Stimulated activated CD8-positive, alpha-beta memory T cell treated with anti-CD3 and anti-CD28 coated beads, Interleukin-7, amount 100 ng/mL, for 1 hour (primary cell): ENCODE results near the gene HELZ2.
"Not testable (repeated sequence)": the region's sequence is repeated elsewhere in the genome, so short reads cannot be mapped to it uniquely, and the experiment has no call there.

Experiments
- DNase-seq, 2 donors: peaks; one replicate each; pipeline ENCODE4 v3.0.0-alpha.2; 2020; ENCODE audit warnings: low read depth in 2 of 2

Gene HELZ2

DNA sequence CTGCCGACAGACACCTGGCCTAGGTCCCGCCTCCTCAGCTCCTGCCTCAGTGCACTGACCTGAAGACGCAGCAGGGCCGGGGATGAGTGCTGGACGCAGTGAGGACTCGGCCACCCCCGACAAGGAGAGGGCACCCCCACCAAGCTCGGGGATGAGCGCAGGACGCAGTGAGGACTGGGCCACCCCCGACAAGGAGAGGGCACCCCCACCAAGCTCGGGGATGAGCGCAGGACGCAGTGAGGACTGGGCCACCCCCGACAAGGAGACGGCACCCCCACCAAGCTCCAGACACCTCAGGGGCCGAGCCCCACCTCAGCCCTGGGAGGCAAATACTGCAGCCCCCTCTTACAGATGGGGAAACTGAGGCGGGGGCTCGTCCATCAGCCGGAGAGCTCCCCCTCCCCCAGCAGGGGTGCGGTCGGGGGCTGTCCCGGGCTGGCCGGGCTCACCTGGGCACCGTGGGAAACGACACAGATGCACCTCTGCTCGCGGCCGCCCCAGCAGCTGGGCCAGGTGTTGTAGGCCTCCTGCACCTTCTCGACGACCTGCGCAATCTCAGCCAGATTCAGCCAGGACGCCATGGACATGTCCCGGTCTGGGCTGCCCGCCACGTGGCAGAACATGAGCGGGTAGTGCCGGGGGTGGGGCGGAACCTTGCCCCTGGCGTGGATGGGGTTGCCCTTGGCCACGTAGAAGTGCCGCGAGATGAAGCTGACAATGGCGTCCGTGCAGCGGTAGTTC, 7.5 kb downstream of the HELZ2 start:
- DNase-seq = no peak

DNA sequence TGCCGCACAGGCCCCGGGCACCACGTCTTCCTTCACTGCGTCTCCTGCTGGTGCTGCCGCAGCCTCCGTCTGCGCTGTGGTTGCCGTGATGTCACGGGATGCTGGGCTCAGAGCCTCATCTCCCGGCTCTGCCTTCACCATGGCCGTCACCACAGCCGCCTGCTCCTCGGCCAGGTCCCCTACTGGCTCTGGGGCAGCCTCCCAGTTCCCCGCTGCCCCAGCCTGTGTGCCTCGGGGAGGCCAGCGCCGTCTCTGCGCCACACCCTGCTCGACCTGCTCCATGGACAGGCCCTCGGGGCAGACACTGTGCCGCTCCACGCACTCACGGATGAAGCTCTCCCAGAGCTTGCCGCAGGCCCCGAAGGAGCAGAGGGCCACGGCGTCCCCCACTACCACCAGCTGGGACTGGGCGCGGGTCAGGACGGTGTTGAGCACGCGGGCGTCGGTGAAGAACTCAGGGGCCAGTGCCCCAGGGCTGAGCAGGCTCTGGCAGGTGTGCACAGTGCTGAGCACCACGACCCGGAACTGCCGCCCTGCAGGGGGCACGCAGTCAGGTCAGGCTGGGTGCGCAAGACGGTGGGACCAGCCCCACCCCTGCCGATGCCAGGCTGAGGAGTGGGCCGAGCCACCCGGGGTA, 8.2 kb downstream of the HELZ2 start:
- DNase-seq = no peak

DNA sequence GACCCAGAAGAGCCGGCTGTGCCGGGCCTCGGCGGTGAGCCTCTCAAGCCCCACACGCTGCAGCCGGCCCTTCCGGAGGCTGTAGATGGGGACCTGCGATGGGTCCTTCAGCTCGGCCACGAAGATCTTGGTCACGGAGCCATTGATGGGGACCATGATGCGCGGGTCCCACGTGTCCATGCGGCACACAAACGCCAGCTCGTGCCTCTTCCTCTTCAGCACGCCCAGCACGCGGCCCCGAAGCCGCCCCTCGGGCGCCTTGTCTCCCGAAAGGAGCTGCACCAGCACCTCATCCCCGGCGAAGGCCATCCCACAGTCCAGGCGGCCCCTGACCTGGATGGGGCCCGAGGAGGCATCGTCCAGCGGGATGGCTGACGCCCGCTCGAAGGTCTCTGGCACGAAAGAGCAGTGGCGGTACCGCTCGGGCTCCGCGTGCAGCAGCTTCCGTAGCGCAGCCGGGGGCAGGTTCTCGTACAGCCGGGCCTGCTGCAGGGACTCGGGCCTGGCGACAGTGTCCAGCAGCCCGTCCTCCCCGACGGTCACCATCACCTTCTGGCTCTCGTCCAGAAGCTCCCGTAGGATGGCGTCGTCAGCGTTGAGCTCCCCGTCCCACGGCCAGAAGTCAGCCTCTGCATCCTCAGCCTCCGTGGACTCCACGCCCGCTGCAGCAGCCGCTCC, 8.9 kb downstream of the HELZ2 start:
- DNase-seq = no peak

DNA sequence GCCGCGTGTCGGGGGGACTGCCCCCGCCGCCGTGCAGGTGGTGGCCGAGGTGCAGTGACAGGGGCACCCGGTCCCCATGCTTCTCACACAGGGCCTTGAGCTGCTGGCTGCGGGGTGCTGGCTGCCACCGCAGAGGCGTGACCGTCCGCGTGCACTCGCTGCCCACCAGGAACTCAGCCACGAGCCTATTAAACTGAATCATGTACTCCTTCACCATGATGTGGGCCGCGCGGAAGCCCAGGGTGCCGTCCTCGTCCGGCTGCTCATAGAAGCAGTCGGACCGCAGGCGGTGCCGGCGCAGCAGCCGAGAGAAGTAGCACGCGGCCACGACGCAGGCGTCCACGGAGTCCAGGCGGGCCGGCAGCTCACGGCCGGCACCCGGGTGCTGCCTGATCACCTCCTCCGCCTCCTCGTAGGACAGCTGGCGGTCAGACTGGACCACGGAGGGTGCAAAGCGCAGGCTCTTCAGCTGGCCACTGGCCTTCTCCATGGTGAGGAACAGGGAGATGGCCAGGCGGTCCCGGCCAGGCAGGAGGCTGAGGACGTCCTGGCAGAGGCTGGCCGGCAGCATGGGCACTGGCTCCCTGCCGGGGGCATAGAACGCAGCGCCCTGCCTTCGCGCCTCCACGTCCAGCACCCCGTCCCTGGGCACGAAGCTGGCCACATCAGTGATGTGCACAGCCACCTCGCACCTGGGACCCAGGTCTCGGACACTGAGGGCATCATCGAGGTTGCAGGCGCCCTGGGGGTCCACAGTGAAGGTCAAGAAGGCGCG, 9.8 kb downstream of the HELZ2 start:
- DNase-seq = no peak

DNA sequence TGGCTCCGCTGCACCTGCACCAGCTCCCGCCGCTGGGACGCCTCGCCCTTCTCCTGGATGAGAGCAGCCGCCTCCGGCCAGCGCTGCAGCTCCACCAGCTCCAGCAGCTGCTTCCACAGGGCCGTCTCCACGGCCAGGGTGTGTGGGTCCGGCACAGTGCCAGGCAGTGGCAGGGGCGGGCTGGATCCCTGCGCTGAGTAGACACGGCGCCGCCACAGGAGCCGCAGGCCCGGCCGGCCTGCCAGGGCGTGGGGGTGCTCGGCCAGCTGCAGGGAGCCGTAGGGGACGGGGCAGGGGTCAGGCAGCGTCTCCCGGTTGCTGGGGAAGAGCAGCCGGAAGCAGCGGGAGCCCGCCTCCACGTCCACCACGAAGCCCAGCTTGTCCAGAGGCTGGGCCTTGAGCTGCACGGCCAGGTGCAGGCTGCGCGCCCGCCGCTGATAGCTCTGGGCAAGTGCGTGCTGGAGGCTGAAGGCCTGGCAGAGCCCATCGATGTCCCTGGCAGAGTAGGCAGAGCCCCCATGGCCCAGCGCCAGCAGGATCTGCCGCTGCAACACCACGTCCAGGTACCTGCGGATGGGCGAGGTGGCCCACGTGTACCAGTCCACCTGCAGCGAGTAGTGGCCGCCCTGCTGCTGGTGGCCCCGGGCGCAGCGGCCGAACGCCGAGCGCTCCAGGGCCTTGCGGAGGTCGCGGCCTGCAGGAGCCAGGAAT, 10.7 kb downstream of the HELZ2 start:
- DNase-seq = no peak

DNA sequence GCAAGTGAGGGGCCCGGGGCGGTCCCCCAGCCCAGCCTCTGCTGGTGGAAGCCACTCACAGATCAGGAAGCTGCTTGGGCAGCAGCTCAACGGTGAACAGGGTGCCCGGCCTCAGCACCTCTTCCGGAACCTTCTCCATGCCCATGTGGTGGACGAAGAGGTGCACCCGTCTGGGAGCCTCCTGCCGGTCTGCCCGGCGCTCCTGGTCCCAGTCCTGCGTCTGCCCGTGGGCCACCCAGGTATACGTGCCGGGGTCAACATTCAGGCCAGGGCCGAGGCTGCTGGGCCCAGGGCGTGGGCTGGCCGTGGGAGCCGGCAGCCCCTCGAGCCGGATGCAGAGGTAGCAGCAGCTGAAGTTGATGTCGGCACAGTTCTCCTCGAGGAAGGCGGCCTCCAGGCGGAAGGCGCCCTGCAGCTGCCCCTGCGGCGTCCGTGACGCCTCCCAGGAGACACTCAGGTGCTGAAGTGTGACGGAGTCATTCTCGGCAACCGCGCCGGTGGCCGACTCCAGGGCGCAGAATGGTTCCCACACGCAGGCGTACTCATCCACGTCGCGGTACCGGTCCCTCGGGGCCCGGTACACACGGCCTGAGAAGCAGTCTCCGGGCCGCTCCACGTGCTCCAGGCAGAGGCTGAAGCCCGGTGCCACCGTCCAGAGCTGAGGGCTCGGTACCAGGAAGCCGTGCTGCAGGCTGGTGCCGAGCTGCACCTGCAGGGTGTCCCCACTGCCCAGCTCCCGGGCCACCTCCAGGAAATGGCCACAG, 11.4 kb downstream of the HELZ2 start:
- no peak for DNase-seq

DNA sequence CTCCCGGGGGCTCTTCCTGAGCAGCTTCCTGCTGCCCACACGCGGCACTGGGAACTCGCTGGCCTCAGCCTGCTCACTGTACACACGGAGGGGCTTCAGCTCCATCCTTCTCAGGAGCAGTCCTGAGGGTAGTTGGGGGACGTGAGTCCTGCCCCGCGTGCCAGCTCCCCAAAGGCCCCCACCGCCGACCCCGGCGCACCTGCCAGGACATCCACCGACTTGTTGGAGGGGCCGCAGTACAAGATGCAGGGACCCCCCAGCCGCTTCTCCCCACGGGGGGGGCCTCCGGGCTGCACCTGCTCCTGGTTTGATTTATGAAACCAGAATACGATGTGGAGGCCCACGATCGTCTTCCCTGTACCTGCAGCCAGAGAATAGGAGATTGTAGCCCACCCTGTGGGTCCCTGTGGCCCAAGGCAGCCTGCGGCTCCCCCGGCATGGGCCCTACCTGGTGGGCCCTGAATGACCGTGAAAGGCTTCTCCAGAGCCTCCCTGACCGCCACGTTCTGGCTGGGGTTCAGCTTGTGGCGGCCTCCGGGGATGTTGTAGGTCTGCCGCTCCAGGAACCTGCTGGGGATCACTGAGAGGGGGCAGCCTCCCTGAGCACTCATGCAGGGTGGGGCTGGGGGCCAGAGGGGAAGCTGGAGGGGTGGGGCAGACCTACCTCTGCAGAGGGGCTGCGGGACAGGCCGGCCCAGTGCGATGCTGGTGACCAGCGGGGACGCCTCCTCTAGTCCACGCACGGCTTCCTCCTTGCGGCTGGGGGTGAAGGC, 12.2 kb downstream of the HELZ2 start:
- DNase-seq = no peak

DNA sequence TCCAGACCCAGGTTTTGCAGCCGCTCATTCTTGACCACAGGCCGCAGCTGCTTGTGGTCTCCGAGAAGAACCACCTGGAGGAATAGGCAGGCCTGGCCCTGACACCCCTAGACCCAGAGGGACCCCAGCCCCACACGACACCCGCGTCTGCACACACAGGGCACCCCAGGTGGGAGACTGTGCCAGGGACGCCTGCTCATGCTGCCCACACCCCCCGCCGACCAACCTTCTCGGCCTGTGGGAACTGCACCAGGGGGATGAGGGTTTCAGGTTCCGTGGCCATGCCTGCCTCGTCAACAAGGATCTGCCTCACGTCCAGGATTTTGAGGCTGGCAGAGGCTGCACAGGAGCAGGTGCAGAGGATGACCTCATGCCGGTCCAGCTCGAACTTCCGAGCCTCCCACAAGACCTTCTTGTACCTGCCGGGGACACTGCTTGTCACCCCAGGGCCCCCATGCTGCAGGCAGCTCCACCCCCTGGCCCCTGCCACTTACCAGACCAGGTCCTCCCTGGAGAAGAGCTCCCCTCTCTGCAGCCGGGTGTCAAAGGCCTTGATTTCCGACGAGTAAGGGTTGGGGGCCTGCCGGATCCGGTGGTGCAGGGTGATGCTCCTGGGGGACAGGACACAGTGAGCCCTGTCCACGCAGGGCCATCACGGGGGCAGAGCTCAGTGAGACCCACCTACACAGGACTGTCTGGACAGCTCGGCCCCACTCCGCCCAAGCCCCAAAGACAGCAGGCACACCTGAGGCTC, 13.0 kb downstream of the HELZ2 start:
- DNase-seq = no peak

DNA sequence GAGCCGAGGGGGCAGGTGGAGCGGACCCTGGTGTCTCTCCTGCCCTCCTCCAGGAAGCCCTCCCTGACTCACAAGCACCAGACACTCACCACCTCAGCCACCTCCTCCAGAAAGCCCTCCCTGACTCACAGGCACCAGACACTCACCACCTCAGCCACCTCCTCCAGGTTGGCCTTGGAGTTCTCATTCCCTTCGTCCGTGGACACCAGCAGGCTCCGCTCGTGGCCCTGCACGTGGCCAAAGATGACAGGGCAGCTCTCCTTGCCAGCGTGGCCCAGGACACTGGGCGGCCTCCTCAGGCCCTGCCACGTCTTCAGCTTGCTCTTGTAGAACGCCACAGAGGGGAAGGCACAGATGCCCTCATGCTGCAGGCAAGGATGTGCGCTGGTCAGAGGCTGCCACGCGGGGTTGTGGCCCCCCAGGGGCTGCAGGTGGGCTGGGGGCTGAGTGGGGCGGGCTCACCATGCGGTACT, 13.7 kb downstream of the HELZ2 start:
- DNase-seq = no peak

DNA sequence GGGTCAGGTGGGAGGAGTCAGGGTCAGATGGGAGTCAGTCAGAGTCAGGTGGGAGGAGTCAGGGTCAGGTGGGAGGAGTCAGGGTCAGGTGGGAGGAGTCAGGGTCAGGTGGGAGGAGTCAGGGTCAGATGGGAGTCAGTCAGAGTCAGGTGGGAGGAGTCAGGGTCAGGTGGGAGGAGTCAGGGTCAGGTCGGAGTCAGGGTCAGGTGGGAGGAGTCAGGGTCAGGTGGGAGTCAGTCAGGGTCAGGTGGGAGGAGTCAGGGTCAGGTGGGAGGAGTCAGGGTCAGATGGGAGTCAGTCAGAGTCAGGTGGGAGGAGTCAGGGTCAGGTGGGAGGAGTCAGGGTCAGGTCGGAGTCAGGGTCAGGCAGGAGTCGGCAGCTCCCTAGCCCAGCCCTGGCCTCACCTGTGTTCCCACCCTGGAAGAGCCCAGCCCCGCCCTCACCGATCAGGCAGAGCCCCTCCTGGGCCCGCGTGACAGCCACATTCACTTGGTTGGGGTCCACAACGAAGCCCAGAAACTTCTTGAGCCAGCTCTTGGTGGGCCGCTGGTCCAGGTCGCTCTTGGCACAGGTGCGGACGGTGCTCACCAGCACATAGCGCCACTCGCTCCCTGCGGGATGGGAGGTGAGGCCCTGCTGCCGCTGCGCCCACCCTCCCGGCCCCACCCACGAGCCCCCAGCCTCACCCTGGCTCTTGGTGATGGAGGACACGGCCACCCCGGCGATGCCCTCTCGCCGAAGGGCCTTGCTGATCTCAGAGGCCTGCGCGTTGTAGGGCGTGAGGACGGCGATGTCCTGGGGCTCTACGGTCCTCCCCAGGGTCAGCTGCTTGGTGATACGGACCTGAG, 14.3 kb downstream of the HELZ2 start:
- not testable (repeated sequence) for DNase-seq

DNA sequence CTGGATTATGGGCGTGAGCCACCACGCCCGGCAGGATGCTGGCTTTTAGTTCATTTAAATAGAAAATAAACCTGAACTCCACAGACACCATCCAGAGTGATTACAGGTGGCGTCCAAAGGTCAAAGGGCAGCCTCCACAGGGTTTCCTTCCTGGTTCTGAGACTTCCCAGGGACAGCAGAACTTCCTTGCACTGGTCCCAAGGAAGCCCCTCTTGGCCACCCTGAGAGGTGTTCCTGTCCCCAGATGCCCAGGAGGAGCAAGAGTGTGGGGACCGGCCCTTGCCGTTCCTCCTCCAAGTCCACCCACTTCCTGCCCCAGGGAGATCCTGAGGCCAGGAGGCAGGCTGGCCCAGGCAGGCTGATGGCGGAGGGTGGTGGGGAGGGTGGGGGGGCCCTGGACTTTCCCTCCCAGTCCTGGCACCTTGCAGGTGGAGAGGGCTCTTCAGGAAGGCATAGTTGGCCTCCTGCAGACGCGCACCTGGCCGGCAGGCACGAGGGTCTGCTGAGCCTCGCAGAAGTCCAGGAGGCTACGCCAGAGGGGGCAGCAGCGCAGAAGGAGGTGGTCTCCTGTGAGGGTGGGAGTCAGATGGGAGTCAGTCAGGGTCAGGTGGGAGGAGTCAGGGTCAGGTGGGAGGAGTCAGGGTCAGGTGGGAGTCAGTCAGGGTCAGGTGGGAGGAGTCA, 15.1 kb downstream of the HELZ2 start:
- no peak for DNase-seq

DNA sequence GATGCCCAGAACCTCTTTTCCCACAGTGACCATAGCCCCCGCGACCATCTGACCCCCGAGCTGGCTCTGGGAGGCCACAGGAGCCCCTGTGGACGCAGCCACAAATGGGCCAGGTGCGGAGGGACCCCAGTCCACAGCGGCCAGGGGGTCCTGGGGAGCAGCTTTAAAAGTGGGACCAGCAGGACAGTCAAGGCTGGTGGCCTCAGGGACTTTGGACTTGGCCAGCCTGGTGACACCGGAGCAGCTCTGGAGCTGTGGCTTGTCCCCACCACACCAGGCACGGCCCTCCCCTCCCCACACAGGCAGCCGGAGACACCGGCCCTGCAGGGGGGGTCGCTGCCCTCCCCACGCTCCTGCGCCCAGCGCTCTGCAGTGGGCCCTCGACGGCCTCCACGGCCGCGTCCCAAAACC, 16.6 kb downstream of the HELZ2 start:
- DNase-seq = no peak

DNA sequence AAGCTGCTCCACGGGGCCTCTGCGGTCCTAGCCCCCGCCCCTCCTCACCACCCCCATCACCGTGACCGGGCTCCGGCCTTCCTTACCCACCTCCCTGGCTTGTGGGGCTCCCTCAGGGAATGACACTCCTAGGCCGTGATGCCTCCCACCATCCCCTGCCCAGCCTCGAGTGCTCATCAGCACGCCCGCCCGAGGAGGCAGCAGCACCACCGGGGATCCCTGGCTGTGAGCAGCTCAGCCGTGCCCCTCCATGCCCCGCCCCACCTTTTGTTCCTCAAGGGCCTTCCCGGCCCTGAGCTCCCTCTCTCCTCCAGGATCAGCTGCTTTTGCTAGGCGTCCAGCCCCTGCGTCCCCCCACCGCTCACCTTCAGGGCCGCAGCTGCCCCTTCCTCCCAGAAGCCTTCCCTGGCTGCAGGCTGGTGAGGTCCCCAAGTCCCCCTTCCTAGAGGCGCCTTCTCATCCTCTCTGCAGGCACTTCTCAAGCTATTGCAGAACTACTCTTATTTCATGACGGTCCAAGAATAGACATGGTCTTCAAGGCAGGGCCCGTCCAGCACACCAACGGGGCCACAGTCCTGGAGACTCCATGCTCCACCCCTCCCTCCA, 17.1 kb downstream of the HELZ2 start:
- no peak for DNase-seq

DNA sequence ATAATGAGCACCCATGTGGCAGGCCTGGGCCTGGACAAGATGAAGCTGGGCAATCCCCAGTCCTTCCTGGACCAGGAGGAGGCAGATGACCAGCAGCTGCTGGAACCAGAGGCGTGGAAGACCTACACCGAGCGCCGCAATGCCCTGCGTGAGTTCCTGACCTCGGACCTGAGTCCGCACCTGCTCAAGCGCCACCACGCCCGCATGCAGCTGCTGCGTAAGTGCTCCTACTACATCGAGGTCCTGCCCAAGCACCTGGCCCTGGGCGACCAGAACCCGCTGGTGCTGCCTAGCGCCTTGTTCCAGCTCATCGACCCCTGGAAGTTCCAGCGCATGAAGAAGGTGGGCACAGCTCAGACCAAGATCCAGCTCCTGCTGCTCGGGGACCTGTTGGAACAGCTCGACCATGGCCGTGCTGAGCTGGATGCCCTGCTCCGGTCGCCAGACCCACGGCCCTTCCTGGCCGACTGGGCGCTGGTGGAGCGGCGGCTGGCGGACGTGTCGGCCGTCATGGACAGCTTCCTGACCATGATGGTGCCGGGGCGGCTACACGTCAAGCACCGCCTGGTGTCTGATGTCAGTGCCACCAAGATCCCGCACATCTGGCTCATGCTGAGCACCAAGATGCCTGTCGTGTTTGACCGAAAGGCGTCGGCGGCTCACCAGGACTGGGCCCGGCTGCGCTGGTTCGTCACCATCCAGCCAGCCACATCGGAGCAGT, 18.2 kb downstream of the HELZ2 start:
- no peak for DNase-seq

DNA sequence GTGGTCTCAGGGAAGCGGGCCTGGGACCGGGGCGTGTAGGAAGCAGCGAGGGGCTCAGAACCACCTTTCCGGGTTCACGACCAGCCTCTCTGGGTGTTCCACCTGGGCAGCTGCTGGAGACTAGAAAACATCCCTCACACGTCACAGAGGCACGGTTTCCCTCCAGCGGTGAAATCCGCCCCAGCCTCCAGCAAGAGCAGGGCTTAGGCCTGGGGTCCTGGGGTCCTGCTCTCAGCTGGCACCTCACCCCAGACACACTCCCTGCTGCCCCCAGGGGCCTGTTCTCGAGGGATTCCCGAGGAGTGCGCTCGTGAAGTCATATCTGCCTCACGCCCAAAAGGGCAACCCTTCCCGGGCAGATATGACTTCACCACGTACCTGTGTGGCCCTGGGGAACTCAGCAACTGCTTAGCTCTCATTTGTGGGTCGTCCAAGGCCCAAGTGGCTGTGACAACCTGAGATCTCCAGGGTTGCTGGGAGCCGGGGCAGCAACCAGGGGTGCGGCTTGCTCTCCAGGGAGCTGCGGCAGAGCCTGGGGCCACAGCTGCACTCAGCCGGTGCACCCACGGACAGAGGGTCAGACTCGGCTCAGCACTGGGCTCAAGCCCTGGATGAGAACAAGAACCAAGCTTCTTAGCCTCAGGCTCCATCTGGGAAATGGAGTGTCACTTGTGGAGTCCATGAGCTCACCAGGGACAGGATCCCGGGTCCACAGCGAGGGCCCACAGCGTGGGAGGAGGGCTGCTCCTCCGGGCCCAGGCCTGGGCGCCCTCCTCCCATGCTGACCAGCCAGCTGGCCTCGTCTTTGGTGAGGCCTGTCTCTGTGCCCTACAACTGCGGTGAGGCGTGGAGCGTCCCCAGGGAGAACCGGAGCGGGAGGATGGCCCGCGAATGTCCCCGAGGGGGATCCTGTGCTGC, 19.4 kb downstream of the HELZ2 start:
- DNase-seq = no peak

DNA sequence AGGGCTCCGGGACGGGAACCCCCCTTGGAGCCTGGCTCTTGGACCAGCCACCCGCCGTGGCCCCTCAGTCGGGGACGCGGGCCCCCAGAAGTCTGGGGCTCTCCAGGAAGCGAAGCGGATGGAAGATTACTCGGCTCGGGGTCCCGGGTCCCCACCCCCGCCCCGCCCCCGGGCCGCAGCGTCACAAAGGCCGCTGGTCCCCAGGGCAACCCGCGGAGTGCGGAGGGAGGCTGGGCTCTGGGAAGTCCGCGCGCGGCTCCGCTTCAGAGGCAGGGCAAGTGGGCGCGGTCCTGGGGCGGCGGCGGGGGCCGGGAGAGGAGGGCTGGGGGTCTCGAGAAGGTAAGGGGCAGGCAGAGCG, 20.1 kb downstream of the HELZ2 start, which contains the start of gene FNDC11:
TSS of gene FNDC11 (plus strand) at position 227 of the 358 bp plus-strand sequence. CDS start 1,505 bp downstream, outside the sequence.
- no peak for DNase-seq
